Neural crest cell (in vitro differentiated cells): ENCODE data around the gene MGA. TPM values are rescaled to one million over a fixed set of nuclear protein-coding genes. Genes with fewer than 3 reads are reported as not detected.

Experiments used
- DNase-seq: peaks from one replicate; pipeline ENCODE4 v3.0.0; 2021; ENCODE audit warnings: low read depth, mixed read lengths, low spot score
- H3K27ac Mint-ChIP-seq: one replicate; pipeline ENCODE4 v1.8.0; 2021; ENCODE audit warnings: mild to moderate bottlenecking, mixed read lengths; ENCODE audit not compliant: unreplicated experiment
- H3K27me3 Mint-ChIP-seq: 2 replicates; pipeline ENCODE4 v1.8.0; 2021; ENCODE audit warnings: low read depth, mild to moderate bottlenecking, mixed read lengths
- H3K36me3 Mint-ChIP-seq: 2 replicates; pipeline ENCODE4 v1.8.0; 2021; ENCODE audit warnings: low read depth, mild to moderate bottlenecking, mixed read lengths
- H3K4me1 Mint-ChIP-seq: 2 replicates; pipeline ENCODE4 v1.8.0; 2021; ENCODE audit warnings: mixed read lengths
- H3K4me3 Mint-ChIP-seq: one replicate; pipeline ENCODE4 v1.8.0; 2021; ENCODE audit warnings: mild to moderate bottlenecking, mixed read lengths
- H3K9me3 Mint-ChIP-seq: 2 replicates; pipeline ENCODE4 v1.8.0; 2021; ENCODE audit warnings: mixed read lengths
- total RNA-seq: library from RNA; stranded (reverse); gene quantifications from 2 replicates; pipeline ENCODE4 v1.2.1, GENCODE V29; 2021
- TF ChIP-seq, protein P1 (sequence below): fragments of 200-600 bp; sonication (generic); conservative IDR thresholded peaks from 2 replicates; pipeline ENCODE4 v1.5.0; 2021; ENCODE audit warnings: antibody characterized with exemption, mild to moderate bottlenecking

MGA gene
- total RNA-seq, 1 donor from 2014 or later, result 50.5 TPM

DNA sequence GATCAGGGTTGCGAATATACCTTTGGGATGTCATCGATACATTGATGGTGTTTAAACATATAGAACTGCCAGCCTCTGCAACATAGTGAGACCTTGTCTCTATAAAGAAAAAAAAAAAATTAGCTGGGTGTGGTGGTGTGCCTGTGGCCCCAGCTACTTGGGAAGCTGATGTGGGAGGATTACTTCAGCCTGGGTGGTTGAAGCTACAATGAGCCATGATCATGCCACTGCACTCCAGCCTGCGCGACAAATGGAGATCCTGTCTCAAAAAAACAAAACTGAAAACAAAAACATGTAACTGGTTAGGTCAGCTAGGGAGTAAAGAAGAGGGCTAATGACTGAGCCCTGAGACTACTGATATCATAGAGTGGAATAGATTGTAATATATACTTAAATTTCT, 30.7 kb upstream of the MGA start:
- no peak for DNase-seq
- Mint-ChIP-seq H3K27ac (no peak overlapping the region), H3K4me1 (peaks cover 15% of the 10 kb centered on the region), H3K4me3 (no peak overlapping the region), H3K9me3 (no peaks in the 10 kb centered on the region), H3K27me3 (no peaks in the 10 kb centered on the region), H3K36me3 (peaks cover 3% of the 10 kb centered on the region)
- TF ChIP-seq, protein P1, sequence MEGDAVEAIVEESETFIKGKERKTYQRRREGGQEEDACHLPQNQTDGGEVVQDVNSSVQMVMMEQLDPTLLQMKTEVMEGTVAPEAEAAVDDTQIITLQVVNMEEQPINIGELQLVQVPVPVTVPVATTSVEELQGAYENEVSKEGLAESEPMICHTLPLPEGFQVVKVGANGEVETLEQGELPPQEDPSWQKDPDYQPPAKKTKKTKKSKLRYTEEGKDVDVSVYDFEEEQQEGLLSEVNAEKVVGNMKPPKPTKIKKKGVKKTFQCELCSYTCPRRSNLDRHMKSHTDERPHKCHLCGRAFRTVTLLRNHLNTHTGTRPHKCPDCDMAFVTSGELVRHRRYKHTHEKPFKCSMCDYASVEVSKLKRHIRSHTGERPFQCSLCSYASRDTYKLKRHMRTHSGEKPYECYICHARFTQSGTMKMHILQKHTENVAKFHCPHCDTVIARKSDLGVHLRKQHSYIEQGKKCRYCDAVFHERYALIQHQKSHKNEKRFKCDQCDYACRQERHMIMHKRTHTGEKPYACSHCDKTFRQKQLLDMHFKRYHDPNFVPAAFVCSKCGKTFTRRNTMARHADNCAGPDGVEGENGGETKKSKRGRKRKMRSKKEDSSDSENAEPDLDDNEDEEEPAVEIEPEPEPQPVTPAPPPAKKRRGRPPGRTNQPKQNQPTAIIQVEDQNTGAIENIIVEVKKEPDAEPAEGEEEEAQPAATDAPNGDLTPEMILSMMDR, result no peak

GRCh38 chr15:41629883-41630282, 30.3 kb upstream of the MGA start:
- peaks cover 3% of the 10 kb centered on the region for H3K36me3 Mint-ChIP-seq
- no peaks in the 10 kb centered on the region for H3K9me3 Mint-ChIP-seq
- peaks cover 15% of the 10 kb centered on the region for H3K4me1 Mint-ChIP-seq
- no peaks in the 10 kb centered on the region for H3K27me3 Mint-ChIP-seq
- H3K27ac Mint-ChIP-seq, result no peak overlapping the region
- no peak for DNase-seq
- TF ChIP-seq, protein P1, result no peak
- H3K4me3 Mint-ChIP-seq, result no peak overlapping the region

GRCh38 chr15:41630616-41631217, 29.5 kb upstream of the MGA start:
- H3K4me1 Mint-ChIP-seq, result peaks cover 15% of the 10 kb centered on the region
- H3K27me3 Mint-ChIP-seq, result no peaks in the 10 kb centered on the region
- H3K27ac Mint-ChIP-seq, result no peak overlapping the region
- TF ChIP-seq, protein P1, result no peak
- H3K36me3 Mint-ChIP-seq, result peaks cover 3% of the 10 kb centered on the region
- no peak overlapping the region for H3K4me3 Mint-ChIP-seq
- DNase-seq, result no peak
- H3K9me3 Mint-ChIP-seq, result no peaks in the 10 kb centered on the region

GRCh38 chr15:41631880-41632470, 28.2 kb upstream of the MGA start:
- Mint-ChIP-seq H3K27me3 (no peaks in the 10 kb centered on the region), H3K4me1 (peaks cover 15% of the 10 kb centered on the region), H3K27ac (no peak overlapping the region), H3K4me3 (no peak overlapping the region), H3K9me3 (no peaks in the 10 kb centered on the region), H3K36me3 (peaks cover 3% of the 10 kb centered on the region)
- DNase-seq, result no peak
- TF ChIP-seq, protein P1, result no peak

GRCh38 chr15:41633609-41634008, 26.6 kb upstream of the MGA start:
- H3K27ac Mint-ChIP-seq, result no peak overlapping the region
- no peaks in the 10 kb centered on the region for H3K9me3 Mint-ChIP-seq
- H3K4me3 Mint-ChIP-seq, result no peak overlapping the region
- H3K27me3 Mint-ChIP-seq, result no peaks in the 10 kb centered on the region
- no peak for DNase-seq
- H3K36me3 Mint-ChIP-seq, result no peaks in the 10 kb centered on the region
- TF ChIP-seq, protein P1, result no peak
- peaks cover 15% of the 10 kb centered on the region for H3K4me1 Mint-ChIP-seq
